Fibroblast of pulmonary artery (primary cell): ENCODE data around the gene TRMT61A.

ENCODE experiments used
- DNase-seq: peaks from one replicate; pipeline ENCODE4 v3.0.0-alpha.2; 2010; ENCODE audit warnings: low read depth
- H3K4me3 ChIP-seq: replicated peaks from 2 replicates; pipeline ENCODE4 v1.5.1; 2011; ENCODE audit warnings: low read depth, mild to moderate bottlenecking, control low read depth, low read length, moderate library complexity
- TF ChIP-seq, protein P1 (sequence below): IDR thresholded peaks from 2 replicates; pipeline ENCODE4 v1.5.1; 2011; ENCODE audit warnings: mild to moderate bottlenecking, control low read depth, low read length, inconsistent platforms; ENCODE audit errors: missing control alignments

Gene TRMT61A

DNA sequence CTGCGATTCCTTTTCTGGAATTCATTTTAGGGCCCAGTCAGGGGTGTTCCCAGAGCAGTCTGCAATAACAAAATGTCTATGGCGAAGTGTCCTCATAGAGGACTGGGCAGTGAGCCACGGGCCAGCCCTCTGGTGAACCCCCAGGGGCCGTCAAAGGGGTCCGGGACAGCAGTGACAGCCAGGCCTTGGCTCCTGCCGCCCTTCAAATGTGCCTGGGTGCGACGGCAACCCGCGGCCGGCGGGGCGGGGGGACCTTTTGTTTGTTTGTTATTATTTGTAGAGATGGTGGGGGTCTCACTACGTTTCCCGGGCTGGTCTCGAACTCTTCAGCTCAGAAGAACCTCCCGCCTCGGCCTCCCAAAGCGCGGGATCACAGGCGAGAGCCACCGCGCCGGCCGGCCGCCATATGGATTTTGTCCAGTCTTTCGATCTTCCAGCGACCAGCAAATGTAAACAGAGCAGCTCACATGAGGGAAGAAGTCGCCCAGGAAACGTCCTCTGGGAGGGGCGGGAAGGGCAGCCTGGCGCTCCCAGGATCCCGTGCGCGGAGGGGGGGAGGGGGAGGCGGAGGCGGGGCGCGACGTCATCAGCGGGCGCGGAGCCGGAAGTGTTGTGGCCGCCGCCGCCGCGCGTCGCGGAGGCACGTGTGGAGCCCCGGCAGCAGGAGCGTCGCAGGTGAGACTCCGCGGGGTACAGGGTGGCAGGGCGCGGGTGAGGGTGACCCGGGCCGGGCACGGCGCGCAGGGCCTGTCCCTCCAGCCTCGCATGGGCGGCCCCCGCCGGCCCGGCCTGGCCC is at the start of gene TRMT61A:
TSS of gene TRMT61A (plus strand) at position 610 of the 796 bp plus-strand sequence. CDS start 783 bp downstream, outside the sequence.
- TF ChIP-seq, protein P1, sequence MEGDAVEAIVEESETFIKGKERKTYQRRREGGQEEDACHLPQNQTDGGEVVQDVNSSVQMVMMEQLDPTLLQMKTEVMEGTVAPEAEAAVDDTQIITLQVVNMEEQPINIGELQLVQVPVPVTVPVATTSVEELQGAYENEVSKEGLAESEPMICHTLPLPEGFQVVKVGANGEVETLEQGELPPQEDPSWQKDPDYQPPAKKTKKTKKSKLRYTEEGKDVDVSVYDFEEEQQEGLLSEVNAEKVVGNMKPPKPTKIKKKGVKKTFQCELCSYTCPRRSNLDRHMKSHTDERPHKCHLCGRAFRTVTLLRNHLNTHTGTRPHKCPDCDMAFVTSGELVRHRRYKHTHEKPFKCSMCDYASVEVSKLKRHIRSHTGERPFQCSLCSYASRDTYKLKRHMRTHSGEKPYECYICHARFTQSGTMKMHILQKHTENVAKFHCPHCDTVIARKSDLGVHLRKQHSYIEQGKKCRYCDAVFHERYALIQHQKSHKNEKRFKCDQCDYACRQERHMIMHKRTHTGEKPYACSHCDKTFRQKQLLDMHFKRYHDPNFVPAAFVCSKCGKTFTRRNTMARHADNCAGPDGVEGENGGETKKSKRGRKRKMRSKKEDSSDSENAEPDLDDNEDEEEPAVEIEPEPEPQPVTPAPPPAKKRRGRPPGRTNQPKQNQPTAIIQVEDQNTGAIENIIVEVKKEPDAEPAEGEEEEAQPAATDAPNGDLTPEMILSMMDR: no peak
- peak; percentile 91 for DNase-seq
- H3K4me3 ChIP-seq: peak within 1 kb of the TSS; percentile 90

DNA sequence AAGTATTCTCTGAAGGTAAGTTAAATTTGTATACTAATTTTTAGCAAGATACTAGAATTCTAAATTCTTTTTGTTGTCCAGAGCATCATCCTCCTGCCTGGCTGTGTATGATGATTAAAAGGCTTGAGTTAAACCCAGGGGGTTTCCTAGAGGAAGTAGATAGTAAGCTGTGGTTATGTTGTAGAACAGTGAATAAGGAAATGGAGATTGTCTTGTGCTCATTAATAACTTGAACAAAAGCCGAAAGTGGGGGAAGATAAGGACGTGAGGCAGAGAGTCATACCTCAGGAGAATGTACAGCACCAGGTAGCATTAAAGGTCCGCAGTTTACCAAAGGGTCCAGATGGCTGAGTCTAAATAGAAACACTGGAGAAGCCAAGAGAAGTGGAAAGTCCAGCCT is 48.4 kb upstream of the TRMT61A start:
- no peak for DNase-seq
- TF ChIP-seq, protein P1: no peak

DNA sequence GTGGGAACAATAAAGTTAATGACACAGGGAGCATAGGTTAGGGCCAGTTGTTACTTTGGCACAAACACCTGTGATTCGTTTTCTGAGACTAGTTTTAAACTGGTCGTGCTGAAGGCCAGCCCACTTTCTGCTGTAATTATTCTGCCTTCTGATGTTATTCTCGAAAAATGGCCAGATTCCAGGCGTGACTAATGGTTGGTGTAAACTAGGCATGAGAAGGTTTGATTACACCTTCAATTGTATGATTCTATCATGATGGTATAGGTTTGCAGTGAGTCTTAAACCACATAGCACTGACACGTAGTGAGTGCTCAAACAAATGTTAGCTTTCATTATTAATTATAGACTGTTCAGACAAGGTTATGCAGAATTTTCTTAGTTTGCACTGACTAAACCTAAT is 45.4 kb upstream of the TRMT61A start:
- peak; percentile 68 for DNase-seq
- TF ChIP-seq, protein P1: no peak
- H3K4me3 ChIP-seq: no peak overlapping the region

More for the DNA sequence above, 48.4 kb upstream of the TRMT61A start:
- no peak overlapping the region for H3K4me3 ChIP-seq

DNA sequence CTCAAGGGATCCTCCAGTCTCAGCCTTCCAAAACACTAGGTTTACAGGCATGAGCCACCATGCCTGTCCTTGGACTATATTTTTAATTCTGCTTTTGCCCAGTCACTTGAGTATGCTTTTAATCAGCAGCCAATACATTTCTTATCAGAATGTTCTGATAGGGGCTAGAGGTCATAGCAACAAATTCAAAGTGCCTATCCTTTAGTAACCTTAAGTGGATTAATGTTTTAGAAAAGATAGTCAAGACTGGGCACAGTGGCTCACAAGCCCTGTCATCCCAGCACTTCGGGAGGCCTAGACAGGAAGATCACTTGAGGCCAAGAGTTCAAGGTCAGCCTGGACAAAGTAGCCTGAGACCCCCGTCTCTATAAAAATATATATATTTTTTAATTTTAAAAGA is 43.5 kb upstream of the TRMT61A start:
- no peak for DNase-seq
- H3K4me3 ChIP-seq: no peak overlapping the region
- TF ChIP-seq, protein P1: no peak

DNA sequence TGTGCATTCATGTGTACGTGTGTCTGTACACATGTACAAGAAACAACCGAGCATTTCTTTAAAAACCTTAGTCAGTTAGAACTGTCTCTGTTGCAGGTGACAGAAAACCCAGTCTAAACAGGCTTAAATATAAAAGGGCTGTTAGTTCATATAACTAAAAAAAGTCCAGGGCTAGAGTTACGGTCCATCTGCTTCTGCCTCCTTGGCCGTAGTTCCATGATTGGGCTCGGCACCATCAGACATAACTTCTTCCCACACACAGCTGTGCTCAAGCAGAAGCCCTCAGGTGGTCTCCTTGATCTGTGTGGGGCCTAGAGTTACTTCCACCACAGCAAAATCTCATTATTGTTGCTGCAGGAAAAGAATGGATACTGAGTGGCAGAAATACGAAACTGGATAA is 40.9 kb upstream of the TRMT61A start:
- no peak for DNase-seq
- H3K4me3 ChIP-seq: no peak overlapping the region
- TF ChIP-seq, protein P1: no peak

DNA sequence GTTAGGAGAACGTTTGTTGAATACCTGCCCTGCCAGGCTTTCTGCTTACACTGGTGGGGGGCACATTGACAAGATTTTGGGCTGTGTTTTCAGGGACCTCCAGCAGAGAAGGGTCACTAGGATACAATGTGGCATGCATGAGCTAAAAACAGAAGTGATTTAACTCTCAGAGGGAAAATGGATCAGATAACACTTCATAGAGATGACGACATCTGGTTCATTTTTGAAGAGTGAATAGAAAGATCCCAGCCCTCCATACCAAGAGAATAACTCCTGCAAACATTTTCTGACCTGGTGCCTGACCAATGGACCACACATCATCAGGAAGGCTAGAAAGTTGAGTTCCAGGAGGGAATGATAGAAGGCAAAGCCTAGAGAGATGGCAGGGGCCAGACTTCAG is 40.0 kb upstream of the TRMT61A start:
- H3K4me3 ChIP-seq: no peak overlapping the region
- TF ChIP-seq, protein P1: no peak
- DNase-seq: peak; percentile 21

DNA sequence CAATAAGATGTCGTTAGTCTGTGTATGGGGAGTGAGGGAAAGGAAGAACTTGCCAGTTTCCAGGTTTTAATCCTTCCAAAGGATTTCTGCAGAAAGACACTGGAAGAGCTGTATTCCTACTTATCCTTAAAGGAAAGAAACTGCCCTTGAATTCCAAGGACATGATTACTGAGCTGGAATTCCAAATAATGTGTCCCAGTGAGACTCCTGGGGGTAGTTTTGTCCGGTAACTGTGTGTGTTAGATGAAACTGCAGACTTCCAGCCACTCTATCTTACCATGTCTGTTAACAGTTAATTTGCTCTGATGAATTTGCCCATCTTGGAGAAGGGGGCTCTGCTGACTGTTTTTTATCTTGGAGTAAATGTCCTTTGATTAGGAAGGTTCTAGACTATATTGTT is 39.4 kb upstream of the TRMT61A start:
- no peak for DNase-seq
- no peak overlapping the region for H3K4me3 ChIP-seq
- TF ChIP-seq, protein P1: no peak
